Activated CD8-positive, alpha-beta memory T cell treated with anti-CD3 and anti-CD28 coated beads, Interleukin-2, amount 50 U/mL, for 48 hours (primary cell): ENCODE measurements around the gene LRFN2.

ENCODE experiments used
- DNase-seq: peaks from one replicate; pipeline ENCODE4 v3.0.0-alpha.2; 2020

Gene LRFN2

GRCh38 chr6:40369042-40369441 is 218.1 kb downstream of the LRFN2 start:
- DNase-seq = no peak

- no peak for DNase-seq
Observed at GRCh38 chr6:40362859-40363258, 224.3 kb downstream of the LRFN2 start.

- no peak for DNase-seq
Observed at GRCh38 chr6:40359808-40360207, 227.4 kb downstream of the LRFN2 start.

GRCh38 chr6:40358473-40359460 is 228.4 kb downstream of the LRFN2 start:
- no peak for DNase-seq

GRCh38 chr6:40356242-40356910 is 230.8 kb downstream of the LRFN2 start:
- no peak for DNase-seq

GRCh38 chr6:40355532-40355931 is 231.6 kb downstream of the LRFN2 start:
- no peak for DNase-seq

- no peak for DNase-seq
Observed at GRCh38 chr6:40355066-40355465, 232.1 kb downstream of the LRFN2 start.

GRCh38 chr6:40353967-40354452 is 233.2 kb downstream of the LRFN2 start:
- no peak for DNase-seq

- no peak for DNase-seq
Observed at GRCh38 chr6:40353197-40353966, 233.8 kb downstream of the LRFN2 start.

- DNase-seq = no peak
Observed at GRCh38 chr6:40352527-40353170, 234.5 kb downstream of the LRFN2 start.

- DNase-seq = no peak
Observed at GRCh38 chr6:40352006-40352405, 235.2 kb downstream of the LRFN2 start.

- no peak for DNase-seq
Observed at GRCh38 chr6:40350747-40351217, 236.4 kb downstream of the LRFN2 start.

GRCh38 chr6:40349901-40350746 is 237.0 kb downstream of the LRFN2 start:
- DNase-seq = no peak

GRCh38 chr6:40349123-40349900 is 237.9 kb downstream of the LRFN2 start:
- no peak for DNase-seq

GRCh38 chr6:40348591-40348990 is 238.6 kb downstream of the LRFN2 start:
- no peak for DNase-seq

GRCh38 chr6:40347571-40348011 is 239.6 kb downstream of the LRFN2 start:
- no peak for DNase-seq

GRCh38 chr6:40346246-40346645 is 240.9 kb downstream of the LRFN2 start:
- DNase-seq = no peak

GRCh38 chr6:40344566-40345167 is 242.5 kb downstream of the LRFN2 start:
- peak; percentile 23 for DNase-seq

GRCh38 chr6:40343877-40344565 is 243.1 kb downstream of the LRFN2 start:
- peak; percentile 32 for DNase-seq
